Anterior cingulate cortex (tissue), 58 donors: ENCODE results near the gene RBM17.
"Not testable (repeated sequence)": the region's sequence is repeated elsewhere in the genome, so short reads cannot be mapped to it uniquely, and the experiment has no call there.

ENCODE experiments used
- DNase-seq, 58 donors: peaks; one replicate each; lab custom pipeline; 2025; lab: John Stamatoyannopoulos, UW

The RBM17 gene, protein sequence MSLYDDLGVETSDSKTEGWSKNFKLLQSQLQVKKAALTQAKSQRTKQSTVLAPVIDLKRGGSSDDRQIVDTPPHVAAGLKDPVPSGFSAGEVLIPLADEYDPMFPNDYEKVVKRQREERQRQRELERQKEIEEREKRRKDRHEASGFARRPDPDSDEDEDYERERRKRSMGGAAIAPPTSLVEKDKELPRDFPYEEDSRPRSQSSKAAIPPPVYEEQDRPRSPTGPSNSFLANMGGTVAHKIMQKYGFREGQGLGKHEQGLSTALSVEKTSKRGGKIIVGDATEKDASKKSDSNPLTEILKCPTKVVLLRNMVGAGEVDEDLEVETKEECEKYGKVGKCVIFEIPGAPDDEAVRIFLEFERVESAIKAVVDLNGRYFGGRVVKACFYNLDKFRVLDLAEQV

DNA sequence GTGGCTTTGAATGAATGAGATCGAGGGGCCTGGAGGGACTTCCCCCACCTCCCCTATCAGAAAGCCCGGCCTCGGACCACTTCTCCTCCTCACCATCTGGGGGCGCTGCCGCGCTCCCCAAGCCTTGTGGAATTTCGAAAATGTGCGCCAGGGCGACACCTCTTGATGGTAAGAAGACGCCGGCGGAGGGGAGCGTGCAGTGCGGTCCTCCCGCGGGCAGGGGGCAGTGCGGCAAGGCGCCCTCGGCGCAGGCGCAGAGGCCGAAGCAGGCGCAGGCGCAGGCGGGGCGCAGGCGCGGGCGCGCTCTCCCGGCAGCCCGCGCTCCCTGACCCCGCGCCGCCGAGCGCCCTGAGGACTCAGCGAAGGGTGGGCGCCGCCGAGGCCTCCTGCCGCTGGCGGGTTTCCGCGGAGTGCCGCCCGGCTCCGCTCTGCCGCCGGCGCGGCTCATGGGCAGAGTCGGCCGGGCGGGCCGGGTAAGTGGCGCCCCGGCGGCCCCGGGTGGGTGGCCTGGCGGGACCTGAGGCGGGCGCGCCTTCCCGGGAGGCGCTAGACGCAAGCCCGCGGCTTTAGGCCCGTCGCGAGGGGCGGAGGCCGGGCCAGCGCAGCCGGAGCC, at the start of gene RBM17:
Gene RBM17 (plus strand): TSS at position 314 of the 613 bp plus-strand sequence. CDS start 8,032 bp downstream, outside the sequence.
- DNase-seq: peak; percentile 56 to 95 (median 88)

DNA sequence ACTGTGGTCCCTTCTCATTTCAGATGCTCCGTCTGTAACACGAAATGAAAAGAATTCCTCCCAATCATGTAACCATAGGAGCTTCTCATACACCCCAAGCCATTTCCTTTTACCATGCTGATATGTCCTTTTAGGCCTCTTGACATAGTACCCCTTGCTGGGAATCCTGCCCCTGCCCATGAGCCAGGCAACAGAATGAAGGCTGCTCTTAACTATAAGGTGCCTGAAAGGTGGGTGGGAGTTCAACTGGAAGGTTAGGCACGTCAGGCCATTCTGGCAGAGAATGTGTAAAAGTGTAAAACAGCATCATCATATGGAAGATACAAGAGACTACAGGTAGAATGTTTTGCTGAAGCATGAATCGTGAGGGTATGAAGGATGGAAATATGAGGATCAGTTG, 49.1 kb upstream of the RBM17 start:
- DNase-seq: no peak

GRCh38 chr10:6040205-6040604, 48.6 kb upstream of the RBM17 start:
- DNase-seq: no peak

- DNase-seq: not testable (repeated sequence)
These were observed 45.5 kb upstream of the RBM17 start for GRCh38 chr10:6043377-6043776.

DNA sequence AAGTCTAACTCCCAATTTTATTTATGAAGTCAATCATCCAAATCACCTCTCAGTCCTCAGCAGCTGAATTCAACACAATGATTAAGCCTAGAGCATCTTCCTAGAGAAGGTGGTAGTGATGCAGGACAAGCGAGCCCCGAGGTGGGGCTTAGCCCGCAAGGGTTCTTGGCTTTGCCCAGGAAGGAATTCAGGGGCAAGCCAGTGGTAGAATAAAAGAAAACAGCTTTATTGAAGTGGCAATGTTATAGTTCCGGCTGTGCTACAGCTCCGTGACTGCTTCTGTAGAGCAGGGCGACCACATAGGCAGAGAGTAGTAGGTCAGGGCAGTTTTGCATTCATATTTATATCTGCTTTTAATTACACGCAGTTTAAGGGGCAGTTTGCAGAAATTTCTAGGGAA, 44.8 kb upstream of the RBM17 start:
- DNase-seq: no peak

DNA sequence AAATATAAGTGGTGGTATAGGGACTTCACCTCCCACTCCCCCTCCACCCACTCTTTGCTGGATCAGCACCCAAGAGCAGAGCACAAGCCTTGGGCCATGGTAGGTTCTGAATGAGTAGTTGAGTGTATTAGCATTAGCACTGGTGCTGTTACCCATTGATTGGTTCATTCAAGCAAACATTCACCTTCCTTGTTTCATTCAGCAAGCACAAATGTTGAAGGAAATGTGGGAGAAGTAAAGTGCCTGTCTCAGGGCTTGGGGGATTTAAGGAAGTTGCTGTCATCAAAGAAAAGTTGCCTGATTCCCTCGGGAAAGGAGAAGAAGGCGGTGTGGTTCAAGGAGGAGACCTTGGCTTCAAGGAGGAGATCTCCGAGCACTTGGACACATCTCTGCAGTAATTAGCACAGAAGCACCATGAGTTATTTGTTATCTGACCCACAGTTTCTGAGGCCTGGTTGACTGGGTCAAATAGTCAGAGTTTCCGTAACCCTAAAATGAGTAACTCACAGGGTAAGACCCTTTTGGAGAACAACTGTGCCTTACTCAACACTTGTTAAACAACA, 44.0 kb upstream of the RBM17 start:
- no peak for DNase-seq

DNA sequence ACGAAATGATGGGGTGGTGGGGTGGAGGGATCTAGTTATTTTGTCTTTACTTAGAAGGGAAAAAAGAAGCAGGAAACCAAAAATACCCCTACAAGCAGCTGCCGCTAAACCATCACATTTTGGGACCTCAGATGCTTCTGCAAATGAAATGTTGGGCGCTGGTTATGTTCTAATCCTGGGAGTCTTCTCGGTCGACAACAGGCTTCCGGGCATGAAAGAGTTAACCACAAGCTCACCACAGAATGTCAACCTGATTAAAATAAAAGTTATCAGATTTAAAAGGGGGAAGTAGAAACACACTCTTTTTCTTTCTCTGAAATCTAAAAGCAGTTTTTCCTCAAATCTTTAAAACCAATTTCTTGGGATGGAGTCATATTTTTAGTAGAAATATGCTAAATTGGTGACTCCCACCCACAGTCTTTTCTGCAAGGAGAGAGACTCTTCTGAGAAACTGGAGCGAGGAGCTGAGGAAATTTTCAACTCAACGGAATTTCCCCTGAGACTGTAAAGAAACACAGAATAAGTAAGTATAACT, 43.5 kb upstream of the RBM17 start:
- no peak for DNase-seq

DNA sequence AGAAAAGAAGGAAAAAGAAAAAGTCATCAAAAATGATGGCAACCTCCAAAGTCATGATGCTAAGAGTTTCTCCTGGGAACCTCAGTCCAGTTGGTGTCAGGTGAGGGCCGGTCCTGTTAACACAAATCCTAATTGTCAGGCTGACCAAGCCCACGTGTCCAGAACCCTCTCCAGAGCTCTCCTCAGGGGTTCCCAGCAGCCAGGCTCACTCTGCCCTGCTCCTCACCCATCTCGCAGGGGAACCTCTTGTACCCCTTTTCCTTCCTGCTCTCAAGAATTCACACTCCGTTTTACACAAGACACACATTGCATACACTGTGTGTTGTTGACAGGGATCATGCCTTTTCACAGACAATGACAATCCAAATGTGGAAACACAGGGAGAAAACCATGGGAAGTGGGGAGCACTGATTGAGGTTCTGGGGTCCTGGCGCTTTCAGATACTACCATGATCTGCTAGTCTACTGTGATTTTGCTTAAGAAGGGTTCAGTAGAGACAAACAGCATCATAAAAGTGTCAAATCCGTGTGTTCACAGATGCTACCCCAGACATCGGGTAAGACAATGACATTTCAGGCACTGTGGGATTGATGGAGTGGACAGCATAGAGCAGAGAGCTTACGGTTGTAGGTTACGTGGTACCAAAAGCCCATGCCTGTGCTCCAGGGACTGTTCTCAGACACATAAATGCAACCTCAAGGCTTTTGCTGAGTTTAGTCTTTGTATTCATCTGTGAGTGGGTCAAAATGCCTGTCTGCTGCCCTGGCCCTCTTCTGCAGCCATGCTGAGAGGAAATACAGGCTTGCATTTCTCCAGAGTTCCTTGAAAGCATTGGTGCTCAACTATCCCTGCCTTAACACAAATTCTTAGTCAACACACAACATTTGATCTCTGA, 42.7 kb upstream of the RBM17 start:
- no peak for DNase-seq

DNA sequence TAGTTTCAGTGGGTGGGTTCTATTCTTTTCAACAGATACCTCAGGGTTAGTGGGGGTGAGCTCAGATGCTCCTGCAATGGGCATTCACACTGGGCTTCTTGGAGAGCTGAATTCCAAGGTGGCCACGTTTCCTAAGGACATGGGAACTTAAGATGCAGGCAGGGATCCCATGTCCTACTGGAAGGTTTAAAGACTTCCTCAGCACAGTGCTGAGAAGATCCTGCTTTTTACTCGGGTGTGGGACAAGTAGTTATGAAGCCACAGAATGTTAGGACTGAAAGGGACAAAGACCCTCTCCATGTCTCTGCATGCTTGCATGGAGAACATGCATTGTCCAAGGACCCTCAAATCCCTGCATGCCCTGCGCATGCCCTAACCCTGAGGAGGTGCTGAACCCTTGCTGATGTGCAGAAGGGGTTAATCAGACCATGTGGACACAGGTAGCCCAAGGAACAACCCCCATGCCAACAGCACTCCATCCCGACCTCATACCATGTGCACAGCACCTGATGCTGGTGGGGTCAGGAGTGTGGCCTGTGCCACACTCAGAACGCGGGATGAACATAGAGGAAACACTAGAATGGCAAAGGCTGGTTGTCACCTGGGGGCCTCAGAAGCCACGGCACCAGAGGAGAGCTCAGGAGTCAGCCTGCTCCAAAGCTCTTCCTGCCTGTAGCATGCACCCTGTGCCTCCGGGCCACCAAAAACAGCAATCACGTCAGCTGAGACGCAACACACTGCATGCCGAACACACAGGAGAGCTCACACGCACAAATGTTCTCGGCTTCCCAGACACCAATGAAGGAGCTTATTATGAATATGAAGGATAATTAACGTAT, 41.8 kb upstream of the RBM17 start:
- no peak for DNase-seq

GRCh38 chr10:6047847-6048246, 41.0 kb upstream of the RBM17 start:
- DNase-seq: no peak

GRCh38 chr10:6048281-6049030, 40.4 kb upstream of the RBM17 start:
- no peak for DNase-seq

DNA sequence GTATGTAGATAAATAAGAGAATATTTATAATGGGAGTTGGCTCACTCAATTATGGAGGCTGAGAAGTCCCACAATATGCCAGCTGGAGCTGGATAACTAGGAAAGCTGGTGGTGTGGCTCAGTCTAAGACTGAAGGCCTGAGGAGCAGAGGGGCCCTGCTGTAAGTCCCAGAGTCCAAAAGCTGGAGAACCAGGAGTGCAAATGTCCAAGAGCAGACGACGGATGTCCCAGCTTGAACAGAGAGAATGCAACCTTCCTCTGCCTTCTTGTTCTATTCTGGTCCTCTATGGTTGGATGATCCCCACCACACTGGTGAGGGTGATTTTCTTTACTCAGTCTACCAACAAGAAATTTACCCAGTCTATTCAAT, 39.8 kb upstream of the RBM17 start:
- DNase-seq: no peak

DNA sequence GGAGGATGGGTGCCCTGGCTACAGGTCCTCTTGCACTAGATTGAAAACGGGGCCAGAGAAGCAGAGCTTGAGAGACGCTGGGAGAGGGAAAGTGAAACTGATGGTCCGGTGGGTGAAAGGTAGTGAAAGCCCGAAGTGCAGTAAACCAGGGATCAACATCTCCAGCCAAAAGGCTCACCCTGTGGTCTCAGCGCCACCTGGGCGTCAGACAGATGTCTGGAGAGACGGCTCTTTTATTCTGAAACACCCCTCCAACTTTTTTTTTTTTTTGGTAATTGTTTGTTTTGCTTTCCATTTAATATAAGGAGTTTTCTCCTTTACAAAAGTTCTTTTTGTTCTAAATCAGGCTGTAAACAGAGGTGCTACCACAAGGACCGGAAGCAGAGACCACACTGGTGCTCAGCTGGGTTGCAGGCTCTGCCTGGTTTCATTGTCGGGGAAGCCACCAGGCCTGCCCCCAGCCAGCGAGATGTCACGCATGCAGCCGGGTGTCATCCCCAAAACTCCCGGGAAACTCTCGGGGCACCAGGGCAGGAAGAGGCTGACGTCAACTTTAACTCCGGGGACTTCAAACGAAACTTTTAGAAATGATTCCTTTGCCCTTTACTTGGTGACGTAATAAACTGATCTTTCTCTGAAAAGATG, 37.9 kb upstream of the RBM17 start:
- peak in 3 of 58 donors; percentile 7 to 33 (median 8) for DNase-seq

GRCh38 chr10:6052247-6053221, 36.3 kb upstream of the RBM17 start:
- peak in 7 of 58 donors; percentile 13 to 58 (median 16) for DNase-seq

DNA sequence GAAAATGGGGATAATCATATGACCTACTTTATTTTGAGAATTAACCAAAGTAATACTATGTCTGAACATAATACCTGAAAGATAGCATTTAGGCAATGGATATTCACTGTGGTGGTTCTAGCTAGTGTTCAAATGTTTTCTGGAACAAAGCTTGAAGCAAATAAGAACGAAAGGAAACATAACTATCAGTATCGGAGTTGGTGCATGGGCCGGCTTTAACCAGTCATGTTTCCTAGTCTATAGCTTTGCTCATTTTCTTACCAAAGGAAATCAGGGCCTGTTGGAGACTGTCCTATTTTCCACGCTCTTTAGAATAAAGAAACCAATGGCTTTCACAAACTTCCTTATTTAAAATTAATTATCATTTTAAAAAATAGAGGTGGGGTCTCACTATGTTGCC, 35.5 kb upstream of the RBM17 start:
- DNase-seq: no peak

DNA sequence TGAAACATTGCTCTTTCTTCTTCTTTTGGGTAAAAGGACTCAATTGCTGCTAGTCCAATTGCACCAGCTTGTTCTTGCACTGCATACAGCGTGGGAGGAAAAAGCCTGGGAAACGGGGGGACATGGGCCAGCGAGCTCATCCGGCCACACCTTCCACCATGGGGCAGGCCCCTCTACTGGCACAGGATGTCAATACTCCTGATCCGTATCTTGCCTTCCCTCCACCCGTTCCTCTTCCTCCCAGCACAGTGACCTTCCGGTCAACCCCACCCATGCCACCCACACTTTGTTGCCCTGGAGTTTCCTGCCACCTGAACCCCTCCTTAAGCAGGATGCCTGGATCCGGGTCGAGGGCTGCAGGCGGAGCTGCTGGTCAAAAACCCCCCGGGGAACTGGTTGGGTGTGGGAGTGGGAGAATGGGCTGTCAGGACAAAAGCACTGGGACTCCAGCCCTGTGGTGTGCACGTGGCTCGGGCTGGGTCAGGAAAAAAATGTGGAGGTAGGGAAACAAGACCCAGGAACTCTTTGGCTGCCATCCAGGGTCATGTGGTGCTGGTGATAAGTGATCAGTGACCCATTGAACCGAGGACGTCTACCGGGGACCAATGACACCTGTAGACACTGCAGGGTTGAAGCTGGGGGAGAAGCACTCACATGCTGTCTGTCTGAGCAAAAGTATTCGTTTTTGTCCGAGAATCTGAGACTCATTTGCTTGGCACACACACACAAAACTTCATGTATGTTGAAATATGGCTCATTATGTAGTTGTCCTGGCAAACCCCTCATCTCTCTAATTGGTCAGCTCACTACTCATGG, 34.8 kb upstream of the RBM17 start:
- no peak for DNase-seq
